HG03442 (cell line): ENCODE data around the gene BCDIN3D.
"Not testable (repeated sequence)": the region's sequence is repeated elsewhere in the genome, so short reads cannot be mapped to it uniquely, and the experiment has no call there.

Experiments
- ATAC-seq: cut with Tn5 transposase; IDR thresholded peaks from one replicate; pipeline ENCODE4 v1.9.1; 2021; ENCODE audit warnings: mild to moderate bottlenecking, moderate library complexity; ENCODE audit not compliant: unreplicated experiment

The BCDIN3D gene

GRCh38 chr12:49877066-49877465 is 34.2 kb upstream of the BCDIN3D start:
- ATAC-seq = no peak

GRCh38 chr12:49876070-49876469 is 33.2 kb upstream of the BCDIN3D start:
- no peak for ATAC-seq

GRCh38 chr12:49875115-49875720 is 32.3 kb upstream of the BCDIN3D start:
- ATAC-seq = no peak

- ATAC-seq = no peak
These were observed 31.4 kb upstream of the BCDIN3D start for GRCh38 chr12:49874142-49874897.

GRCh38 chr12:49873361-49873934 is 30.5 kb upstream of the BCDIN3D start:
- ATAC-seq = no peak

- ATAC-seq = no peak
These were observed 29.9 kb upstream of the BCDIN3D start for GRCh38 chr12:49872781-49873181.

GRCh38 chr12:49872381-49872780 is 29.5 kb upstream of the BCDIN3D start:
- ATAC-seq = no peak

GRCh38 chr12:49871811-49872251 is 28.9 kb upstream of the BCDIN3D start:
- not testable (repeated sequence) for ATAC-seq

GRCh38 chr12:49871263-49871561 is 28.3 kb upstream of the BCDIN3D start:
- no peak for ATAC-seq

- ATAC-seq = no peak
These were observed 27.8 kb upstream of the BCDIN3D start for GRCh38 chr12:49870501-49871262.

GRCh38 chr12:49869816-49870500 is 27.1 kb upstream of the BCDIN3D start:
- ATAC-seq = no peak

GRCh38 chr12:49868952-49869815 is 26.3 kb upstream of the BCDIN3D start:
- ATAC-seq = no peak

- no peak for ATAC-seq
These were observed 25.5 kb upstream of the BCDIN3D start for GRCh38 chr12:49868449-49868848.

GRCh38 chr12:49867570-49868341 is 24.9 kb upstream of the BCDIN3D start:
- ATAC-seq = no peak

- ATAC-seq = no peak
These were observed 24.1 kb upstream of the BCDIN3D start for GRCh38 chr12:49866859-49867569.

- no peak for ATAC-seq
These were observed 22.9 kb upstream of the BCDIN3D start for GRCh38 chr12:49865782-49866135.

- ATAC-seq = no peak
These were observed 22.3 kb upstream of the BCDIN3D start for GRCh38 chr12:49865109-49865781.

GRCh38 chr12:49864798-49865090 is 21.8 kb upstream of the BCDIN3D start:
- no peak for ATAC-seq
